HFF-Myc (cell line): ENCODE results near the gene TK1.

Experiments used
- DNase-seq: peaks from one replicate; pipeline ENCODE4 v3.0.0-alpha.2; 2011; ENCODE audit warnings: low read depth; ENCODE audit errors: extremely low read depth
- H3K4me3 ChIP-seq: replicated peaks from 2 replicates; pipeline ENCODE4 v1.5.1; 2011; ENCODE audit warnings: low read depth, mild to moderate bottlenecking, control low read depth, low read length
- TF ChIP-seq, protein P1 (sequence below): IDR thresholded peaks from 2 replicates; pipeline ENCODE4 v1.5.1; 2012; ENCODE audit warnings: mild to moderate bottlenecking, low read depth, low read length, control low read depth; ENCODE audit errors: missing control alignments

Gene TK1

GRCh38 chr17:78148286-78149016 lies 38.4 kb downstream of the TK1 start:
- H3K4me3 ChIP-seq = no peak overlapping the region
- TF ChIP-seq, protein P1, sequence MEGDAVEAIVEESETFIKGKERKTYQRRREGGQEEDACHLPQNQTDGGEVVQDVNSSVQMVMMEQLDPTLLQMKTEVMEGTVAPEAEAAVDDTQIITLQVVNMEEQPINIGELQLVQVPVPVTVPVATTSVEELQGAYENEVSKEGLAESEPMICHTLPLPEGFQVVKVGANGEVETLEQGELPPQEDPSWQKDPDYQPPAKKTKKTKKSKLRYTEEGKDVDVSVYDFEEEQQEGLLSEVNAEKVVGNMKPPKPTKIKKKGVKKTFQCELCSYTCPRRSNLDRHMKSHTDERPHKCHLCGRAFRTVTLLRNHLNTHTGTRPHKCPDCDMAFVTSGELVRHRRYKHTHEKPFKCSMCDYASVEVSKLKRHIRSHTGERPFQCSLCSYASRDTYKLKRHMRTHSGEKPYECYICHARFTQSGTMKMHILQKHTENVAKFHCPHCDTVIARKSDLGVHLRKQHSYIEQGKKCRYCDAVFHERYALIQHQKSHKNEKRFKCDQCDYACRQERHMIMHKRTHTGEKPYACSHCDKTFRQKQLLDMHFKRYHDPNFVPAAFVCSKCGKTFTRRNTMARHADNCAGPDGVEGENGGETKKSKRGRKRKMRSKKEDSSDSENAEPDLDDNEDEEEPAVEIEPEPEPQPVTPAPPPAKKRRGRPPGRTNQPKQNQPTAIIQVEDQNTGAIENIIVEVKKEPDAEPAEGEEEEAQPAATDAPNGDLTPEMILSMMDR = no peak

GRCh38 chr17:78147315-78147998 lies 39.4 kb downstream of the TK1 start:
- no peak for DNase-seq
- TF ChIP-seq, protein P1 = no peak
- H3K4me3 ChIP-seq = no peak overlapping the region

More at GRCh38 chr17:78148286-78149016, 38.4 kb downstream of the TK1 start:
- no peak for DNase-seq

GRCh38 chr17:78146881-78147280 lies 40.0 kb downstream of the TK1 start:
- H3K4me3 ChIP-seq = no peak overlapping the region
- TF ChIP-seq, protein P1 = no peak
- no peak for DNase-seq

DNA sequence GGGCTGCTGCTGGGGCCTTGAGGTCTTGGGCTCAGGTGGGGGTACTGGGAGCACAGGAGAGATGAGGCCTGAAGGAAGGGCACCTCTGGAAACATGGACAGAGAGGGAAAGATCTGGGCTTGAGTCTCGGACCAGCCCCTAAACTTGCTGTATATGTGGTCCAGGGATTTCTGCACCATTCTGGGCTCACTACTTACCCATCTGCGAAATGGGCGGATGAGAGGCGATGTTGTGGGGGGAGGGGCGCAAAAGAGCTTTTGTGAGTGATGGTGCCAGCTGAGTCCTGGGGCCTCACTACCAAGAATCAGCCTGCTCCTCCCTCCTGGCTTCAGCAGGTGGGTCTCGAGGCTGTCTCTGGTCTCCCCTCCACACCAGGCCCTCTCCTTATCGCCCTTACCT lies 40.4 kb downstream of the TK1 start:
- TF ChIP-seq, protein P1 = no peak
- H3K4me3 ChIP-seq = no peak overlapping the region
- DNase-seq = no peak

DNA sequence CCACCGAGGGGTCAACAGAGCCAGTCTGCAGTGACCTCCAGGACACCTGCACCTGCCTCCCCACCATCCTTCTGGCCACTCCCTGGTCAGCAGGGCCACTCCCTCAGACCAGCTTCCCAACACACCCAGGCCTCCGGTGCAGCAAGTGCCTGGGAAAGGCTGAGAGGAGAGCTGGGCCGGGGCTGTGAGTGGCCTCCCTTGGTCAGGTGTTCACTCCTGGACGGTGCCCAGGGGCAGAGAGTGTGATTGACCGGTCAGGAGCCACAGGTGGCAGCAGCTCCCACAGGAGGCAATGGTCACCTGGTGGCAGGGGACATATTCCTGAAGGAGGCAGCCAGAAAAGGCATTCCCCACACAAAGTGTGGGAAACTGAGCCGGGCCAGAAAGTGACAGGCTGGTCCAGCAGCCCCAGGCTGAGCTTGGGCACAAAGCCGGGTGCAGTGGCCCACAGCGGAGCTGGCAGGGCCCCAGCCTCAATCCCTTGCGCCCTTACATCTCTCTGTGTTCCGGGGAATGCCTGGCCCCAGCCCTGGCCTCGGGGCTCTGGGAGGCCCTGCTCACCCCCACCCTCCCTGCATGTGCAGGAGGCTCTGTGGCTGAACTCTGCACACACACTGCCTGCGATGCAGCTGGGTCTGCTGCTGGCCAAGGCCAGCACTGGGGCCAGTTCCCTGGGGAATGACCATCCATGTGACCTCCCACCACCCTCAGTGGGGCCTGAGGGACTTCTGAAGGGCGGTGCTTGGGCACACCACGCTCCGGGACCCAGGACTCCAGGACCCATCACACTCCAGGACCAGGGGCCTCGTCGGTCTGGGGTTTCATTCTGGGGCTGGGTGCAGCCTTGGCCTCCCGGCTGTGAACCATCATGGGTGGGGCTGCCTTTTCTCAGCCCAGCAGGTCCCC lies 41.9 kb downstream of the TK1 start:
- no peak for DNase-seq
- TF ChIP-seq, protein P1 = no peak
- H3K4me3 ChIP-seq = no peak overlapping the region

- no peak overlapping the region for H3K4me3 ChIP-seq
- TF ChIP-seq, protein P1 = no peak
- peak; percentile 69 for DNase-seq
These were observed 42.6 kb downstream of the TK1 start for GRCh38 chr17:78144147-78144719.
